Neural progenitor cell (in vitro differentiated cells): Measurements from ENCODE around the gene SIPA1L3. TPM values are rescaled to one million over a fixed set of nuclear protein-coding genes. Genes with fewer than 3 reads are reported as not detected.
A peak's percentile ranks its signal among the peaks of the same experiment; 100 is the strongest.

Source experiments
- DNase-seq: peaks from one replicate; pipeline ENCODE4 v3.0.0-alpha.2; 2016; ENCODE audit warnings: low spot score
- H2AFZ ChIP-seq: fragments of 200-600 bp; sonication (generic); replicated peaks from 2 replicates; pipeline ENCODE4 v1.6.1; 2016; ENCODE audit warnings: antibody characterized with exemption
- H3F3A ChIP-seq: fragments of 200-600 bp; sonication (generic); 2 replicates; pipeline ENCODE4 v1.6.1; 2016; ENCODE audit warnings: antibody characterized with exemption, low read depth
- H3K27ac ChIP-seq: fragments of 200-600 bp; sonication (generic); 2 replicates; pipeline ENCODE4 v1.5.1; 2016; ENCODE audit warnings: mild to moderate bottlenecking
- H3K27me3 ChIP-seq: fragments of 200-600 bp; sonication (generic); 2 replicates; pipeline ENCODE4 v1.6.1; 2016; ENCODE audit warnings: mild to moderate bottlenecking, moderate library complexity
- H3K36me3 ChIP-seq: fragments of 200-600 bp; sonication (generic); 2 replicates; pipeline ENCODE4 v1.5.1; 2016
- H3K4me1 ChIP-seq: fragments of 200-600 bp; sonication (generic); 2 replicates; pipeline ENCODE4 v1.6.1; 2016; ENCODE audit warnings: mixed run types
- H3K4me2 ChIP-seq: fragments of 200-600 bp; sonication (generic); 2 replicates; pipeline ENCODE4 v1.6.1; 2016
- H3K4me3 ChIP-seq: fragments of 200-600 bp; sonication (generic); 2 replicates; pipeline ENCODE4 v1.5.1; 2016
- H3K79me2 ChIP-seq: fragments of 200-600 bp; sonication (generic); 2 replicates; pipeline ENCODE4 v1.6.1; 2016; ENCODE audit warnings: low read depth
- H3K9ac ChIP-seq: fragments of 200-600 bp; sonication (generic); 2 replicates; pipeline ENCODE4 v1.6.1; 2016
- H3K9me3 ChIP-seq: fragments of 200-600 bp; sonication (generic); 2 replicates; pipeline ENCODE4 v1.5.1; 2016; ENCODE audit warnings: low read depth
- H4K20me1 ChIP-seq: fragments of 200-600 bp; sonication (generic); 2 replicates; pipeline ENCODE4 v1.6.1; 2016; ENCODE audit warnings: low read depth
- H3K27ac Mint-ChIP-seq: 3 replicates; pipeline ENCODE4 v1.8.0; 2021; ENCODE audit warnings: mixed read lengths
- H3K27me3 Mint-ChIP-seq: 2 replicates; pipeline ENCODE4 v1.8.0; 2022; ENCODE audit warnings: low read depth, mild to moderate bottlenecking, inconsistent platforms, moderate library complexity, mixed read lengths; ENCODE audit not compliant: insufficient read depth
- H3K36me3 Mint-ChIP-seq: 3 replicates; pipeline ENCODE4 v1.8.0; 2021; ENCODE audit warnings: mixed read lengths
- H3K4me1 Mint-ChIP-seq: 3 replicates; pipeline ENCODE4 v1.8.0; 2021; ENCODE audit warnings: mixed read lengths
- H3K4me3 Mint-ChIP-seq: 3 replicates; pipeline ENCODE4 v1.8.0; 2021; ENCODE audit warnings: mild to moderate bottlenecking, moderate library complexity, mixed read lengths
- H3K9me3 Mint-ChIP-seq: 3 replicates; pipeline ENCODE4 v1.8.0; 2020; ENCODE audit warnings: mixed read lengths
- EZH2 ChIP-seq: fragments of 200-600 bp; sonication (generic); IDR thresholded peaks from 2 replicates; pipeline ENCODE4 v1.6.1; 2017; ENCODE audit warnings: antibody characterized with exemption, mild to moderate bottlenecking, moderate library complexity
- EZH2phosphoT487 ChIP-seq: fragments of 200-600 bp; sonication (generic); IDR thresholded peaks from 2 replicates; pipeline ENCODE4 v1.6.1; 2017; ENCODE audit warnings: antibody characterized with exemption
- total RNA-seq: library from RNA; depleted of rRNA; stranded (reverse); fragments of >200 nt; gene quantifications from 2 replicates; pipeline ENCODE4 v1.2.3, GENCODE V29; 2015; ENCODE audit warnings: low replicate concordance
- TF ChIP-seq, protein P1 (sequence below): fragments of 200-600 bp; sonication (generic); IDR thresholded peaks from 2 replicates; pipeline ENCODE4 v1.5.1; 2017; ENCODE audit warnings: antibody characterized with exemption, mild to moderate bottlenecking

Gene SIPA1L3
- total RNA-seq, 1 donor from 2014 or later: 19.2 TPM

- H3K9me3 ChIP-seq: no peaks in the 10 kb centered on the region
- H3K27me3 ChIP-seq: no peaks in the 10 kb centered on the region
- Mint-ChIP-seq H3K9me3 (no peaks in the 10 kb centered on the region), H3K27ac (no peak overlapping the region), H3K4me3 (no peak overlapping the region), H3K4me1 (peaks cover 11% of the 10 kb centered on the region), H3K36me3 (no peaks in the 10 kb centered on the region), H3K27me3 (no peaks in the 10 kb centered on the region)
- peak overlapping the region; percentile 47 for H3K4me3 ChIP-seq
- H3K4me1 ChIP-seq: peaks cover 28% of the 10 kb centered on the region
- peak overlapping the region; percentile 48 for H2AFZ ChIP-seq
- no peaks in the 10 kb centered on the region for H4K20me1 ChIP-seq
- H3K9ac ChIP-seq: peak overlapping the region; percentile 45
- peaks cover 40% of the 10 kb centered on the region for H3F3A ChIP-seq
- peak; percentile 85 for DNase-seq
- H3K36me3 ChIP-seq: no peaks in the 10 kb centered on the region
- peak overlapping the region; percentile 95 for H3K27ac ChIP-seq
- TF ChIP-seq EZH2 (no peak), EZH2phosphoT487 (no peak)
- TF ChIP-seq, protein P1, sequence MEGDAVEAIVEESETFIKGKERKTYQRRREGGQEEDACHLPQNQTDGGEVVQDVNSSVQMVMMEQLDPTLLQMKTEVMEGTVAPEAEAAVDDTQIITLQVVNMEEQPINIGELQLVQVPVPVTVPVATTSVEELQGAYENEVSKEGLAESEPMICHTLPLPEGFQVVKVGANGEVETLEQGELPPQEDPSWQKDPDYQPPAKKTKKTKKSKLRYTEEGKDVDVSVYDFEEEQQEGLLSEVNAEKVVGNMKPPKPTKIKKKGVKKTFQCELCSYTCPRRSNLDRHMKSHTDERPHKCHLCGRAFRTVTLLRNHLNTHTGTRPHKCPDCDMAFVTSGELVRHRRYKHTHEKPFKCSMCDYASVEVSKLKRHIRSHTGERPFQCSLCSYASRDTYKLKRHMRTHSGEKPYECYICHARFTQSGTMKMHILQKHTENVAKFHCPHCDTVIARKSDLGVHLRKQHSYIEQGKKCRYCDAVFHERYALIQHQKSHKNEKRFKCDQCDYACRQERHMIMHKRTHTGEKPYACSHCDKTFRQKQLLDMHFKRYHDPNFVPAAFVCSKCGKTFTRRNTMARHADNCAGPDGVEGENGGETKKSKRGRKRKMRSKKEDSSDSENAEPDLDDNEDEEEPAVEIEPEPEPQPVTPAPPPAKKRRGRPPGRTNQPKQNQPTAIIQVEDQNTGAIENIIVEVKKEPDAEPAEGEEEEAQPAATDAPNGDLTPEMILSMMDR: no peak
- H3K4me2 ChIP-seq: peak overlapping the region; percentile 80
- peaks cover 62% of the 10 kb centered on the region for H3K79me2 ChIP-seq
Measured at GRCh38 chr19:38003438-38004185, 96.6 kb downstream of the SIPA1L3 start.

GRCh38 chr19:38004186-38004520, 97.1 kb downstream of the SIPA1L3 start:
- TF ChIP-seq EZH2phosphoT487: no peak
- TF ChIP-seq EZH2: no peak
- no peak overlapping the region for H3K4me3 Mint-ChIP-seq
- no peak overlapping the region for H2AFZ ChIP-seq
- no peaks in the 10 kb centered on the region for H3K9me3 ChIP-seq
- H3K9ac ChIP-seq: peak overlapping the region; percentile 45
- peak overlapping the region; percentile 95 for H3K27ac ChIP-seq
- H3K4me3 ChIP-seq: peak overlapping the region; percentile 47
- peaks cover 28% of the 10 kb centered on the region for H3K4me1 ChIP-seq
- H3K36me3 ChIP-seq: no peaks in the 10 kb centered on the region
- no peaks in the 10 kb centered on the region for H3K27me3 Mint-ChIP-seq
- DNase-seq: no peak
- H3K27ac Mint-ChIP-seq: no peak overlapping the region
- H4K20me1 ChIP-seq: no peaks in the 10 kb centered on the region
- H3F3A ChIP-seq: peaks cover 40% of the 10 kb centered on the region
- H3K4me2 ChIP-seq: peak overlapping the region; percentile 80
- H3K4me1 Mint-ChIP-seq: peaks cover 8% of the 10 kb centered on the region
- H3K9me3 Mint-ChIP-seq: no peaks in the 10 kb centered on the region
- H3K79me2 ChIP-seq: peaks cover 63% of the 10 kb centered on the region
- H3K27me3 ChIP-seq: no peaks in the 10 kb centered on the region
- H3K36me3 Mint-ChIP-seq: no peaks in the 10 kb centered on the region

- peak; percentile 92 for DNase-seq
- no peak overlapping the region for H3K9ac ChIP-seq
- no peaks in the 10 kb centered on the region for H3K36me3 Mint-ChIP-seq
- peaks cover 61% of the 10 kb centered on the region for H3K79me2 ChIP-seq
- peaks cover 9% of the 10 kb centered on the region for H3K4me1 Mint-ChIP-seq
- H3K4me3 Mint-ChIP-seq: no peak overlapping the region
- no peak overlapping the region for H3K27ac Mint-ChIP-seq
- H3K27ac ChIP-seq: peak overlapping the region; percentile 95
- H3K9me3 ChIP-seq: no peaks in the 10 kb centered on the region
- peaks cover 40% of the 10 kb centered on the region for H3F3A ChIP-seq
- H3K4me3 ChIP-seq: peak overlapping the region; percentile 47
- no peaks in the 10 kb centered on the region for H4K20me1 ChIP-seq
- H3K27me3 ChIP-seq: no peaks in the 10 kb centered on the region
- H3K4me1 ChIP-seq: peaks cover 28% of the 10 kb centered on the region
- TF ChIP-seq, protein P1: no peak
- no peak for TF ChIP-seq EZH2phosphoT487
- TF ChIP-seq EZH2: no peak
- H3K27me3 Mint-ChIP-seq: no peaks in the 10 kb centered on the region
- H3K4me2 ChIP-seq: peak overlapping the region; percentile 80
- H2AFZ ChIP-seq: peak overlapping the region; percentile 5
- no peaks in the 10 kb centered on the region for H3K36me3 ChIP-seq
- no peaks in the 10 kb centered on the region for H3K9me3 Mint-ChIP-seq
Measured at GRCh38 chr19:38004521-38005223, 97.7 kb downstream of the SIPA1L3 start.

GRCh38 chr19:38005224-38005614, 98.2 kb downstream of the SIPA1L3 start:
- Mint-ChIP-seq H3K4me1 (peaks cover 10% of the 10 kb centered on the region), H3K4me3 (no peak overlapping the region), H3K27ac (no peak overlapping the region), H3K36me3 (no peaks in the 10 kb centered on the region), H3K9me3 (no peaks in the 10 kb centered on the region), H3K27me3 (no peaks in the 10 kb centered on the region)
- Histone ChIP-seq H3K4me3 (peak overlapping the region; percentile 47), H3K4me1 (peaks cover 28% of the 10 kb centered on the region), H3K9me3 (no peaks in the 10 kb centered on the region), H3K36me3 (no peaks in the 10 kb centered on the region), H3F3A (peaks cover 40% of the 10 kb centered on the region), H3K79me2 (peaks cover 57% of the 10 kb centered on the region), H3K27ac (peak overlapping the region; percentile 67), H3K4me2 (peak overlapping the region; percentile 80), H3K9ac (no peak overlapping the region), H2AFZ (no peak overlapping the region), H3K27me3 (no peaks in the 10 kb centered on the region), H4K20me1 (no peaks in the 10 kb centered on the region)
- peak; percentile 24 for DNase-seq
- TF ChIP-seq EZH2 (no peak), EZH2phosphoT487 (no peak)
- TF ChIP-seq, protein P1: no peak
